Erythroblast (primary cell): ENCODE data around the gene PTPRD.

Experiments
- GATA1 ChIP-seq: IDR thresholded peaks from 2 replicates; pipeline ENCODE4 v1.6.1; 2011; ENCODE audit warnings: low read depth, mild to moderate bottlenecking, control low read depth, low read length, moderate library complexity
- POLR2A ChIP-seq: IDR thresholded peaks from 2 replicates; pipeline ENCODE4 v1.6.1; 2011; ENCODE audit warnings: mild to moderate bottlenecking, low read length

- TF ChIP-seq POLR2A (no peak), GATA1 (no peak)
These were observed 1979.0 kb downstream of the PTPRD start for GRCh38 chr9:8633784-8634183.
